OCI-LY3 (cell line): ENCODE results near the gene CABP4.

ENCODE experiments used
- EZH2phosphoT487 ChIP-seq: fragments of 200-600 bp; shearing (Covaris generic); IDR thresholded peaks from 2 replicates; pipeline ENCODE4 v1.6.1; 2018; ENCODE audit warnings: antibody characterized with exemption, mixed run types, low read depth
- TF ChIP-seq, protein P1 (sequence below): fragments of 200-600, 300-600 bp; sonication (generic); IDR thresholded peaks from 2 replicates; pipeline ENCODE4 v1.5.1; 2014; ENCODE audit warnings: antibody characterized with exemption, low read length, low read depth

DNA sequence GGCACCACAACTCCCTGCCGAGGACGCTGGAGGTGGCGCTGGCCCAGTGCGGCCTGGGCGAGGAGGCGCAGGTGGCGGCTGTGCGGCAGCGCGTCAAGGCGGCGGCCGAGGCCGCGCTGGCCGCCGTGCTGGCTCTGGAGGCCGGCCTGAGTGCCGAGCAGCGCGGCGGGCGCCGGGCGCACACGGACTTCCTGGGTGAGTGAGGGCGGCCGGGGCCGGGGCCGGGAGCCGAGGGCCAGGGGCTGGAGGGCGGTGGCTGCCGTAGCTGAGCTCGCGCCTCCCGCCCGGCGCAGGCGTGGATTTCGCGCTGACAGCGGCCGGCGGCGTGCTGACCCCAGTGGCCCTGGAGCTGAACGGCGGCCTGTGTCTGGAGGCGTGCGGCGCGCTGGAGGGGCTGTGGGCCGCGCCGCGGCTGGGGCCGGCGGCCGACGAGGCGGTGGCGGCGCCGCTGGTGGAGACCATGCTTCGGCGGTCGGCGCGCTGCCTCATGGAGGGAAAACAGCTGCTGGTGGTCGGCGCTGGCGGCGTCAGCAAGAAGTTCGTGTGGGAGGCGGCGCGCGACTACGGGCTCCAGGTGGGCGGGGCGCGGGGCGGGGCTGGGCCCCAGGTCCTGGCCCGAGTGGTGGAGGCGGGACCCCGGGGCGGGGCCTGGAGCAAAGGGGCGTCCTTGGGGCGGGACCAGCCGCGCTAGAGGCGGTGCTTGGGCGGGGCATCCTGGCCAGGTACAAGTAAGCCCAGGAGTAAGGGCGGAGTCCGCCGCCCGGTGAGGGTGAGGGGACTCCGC is 34.3 kb upstream of the CABP4 start:
- TF ChIP-seq, protein P1, sequence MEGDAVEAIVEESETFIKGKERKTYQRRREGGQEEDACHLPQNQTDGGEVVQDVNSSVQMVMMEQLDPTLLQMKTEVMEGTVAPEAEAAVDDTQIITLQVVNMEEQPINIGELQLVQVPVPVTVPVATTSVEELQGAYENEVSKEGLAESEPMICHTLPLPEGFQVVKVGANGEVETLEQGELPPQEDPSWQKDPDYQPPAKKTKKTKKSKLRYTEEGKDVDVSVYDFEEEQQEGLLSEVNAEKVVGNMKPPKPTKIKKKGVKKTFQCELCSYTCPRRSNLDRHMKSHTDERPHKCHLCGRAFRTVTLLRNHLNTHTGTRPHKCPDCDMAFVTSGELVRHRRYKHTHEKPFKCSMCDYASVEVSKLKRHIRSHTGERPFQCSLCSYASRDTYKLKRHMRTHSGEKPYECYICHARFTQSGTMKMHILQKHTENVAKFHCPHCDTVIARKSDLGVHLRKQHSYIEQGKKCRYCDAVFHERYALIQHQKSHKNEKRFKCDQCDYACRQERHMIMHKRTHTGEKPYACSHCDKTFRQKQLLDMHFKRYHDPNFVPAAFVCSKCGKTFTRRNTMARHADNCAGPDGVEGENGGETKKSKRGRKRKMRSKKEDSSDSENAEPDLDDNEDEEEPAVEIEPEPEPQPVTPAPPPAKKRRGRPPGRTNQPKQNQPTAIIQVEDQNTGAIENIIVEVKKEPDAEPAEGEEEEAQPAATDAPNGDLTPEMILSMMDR, result no peak
- no peak for TF ChIP-seq EZH2phosphoT487
